ENCODE measurements around the gene TBXAS1.

DNA sequence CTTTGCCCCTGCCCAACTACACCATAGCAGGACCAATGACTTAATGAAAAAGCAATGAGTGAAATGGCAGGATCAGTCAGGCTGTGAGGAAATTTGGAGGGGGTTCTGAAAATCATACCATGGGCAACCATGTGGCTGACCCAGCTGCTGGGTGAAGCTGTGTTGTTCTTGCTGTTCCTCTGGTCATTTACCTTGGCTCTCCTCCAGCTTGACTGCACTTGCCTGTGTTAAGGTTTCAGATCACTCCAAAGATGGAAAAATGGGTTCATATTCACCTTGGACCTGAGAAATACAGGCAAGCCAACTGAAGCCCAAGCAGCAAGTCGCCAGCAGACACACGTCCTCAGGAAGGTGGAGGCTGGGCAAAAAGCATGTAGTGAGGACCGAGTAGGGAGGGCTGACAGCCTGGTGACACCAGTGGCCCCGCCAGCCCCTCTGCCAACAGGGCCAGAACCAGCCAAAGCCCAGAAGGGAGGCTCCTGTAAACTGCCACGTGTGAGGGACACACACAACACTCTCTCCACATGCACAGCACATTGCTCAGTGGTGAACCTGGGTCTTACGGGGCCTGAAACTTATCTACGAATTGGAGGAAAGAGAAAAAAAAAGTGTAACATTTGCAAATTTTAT is 193.6 kb downstream of the TBXAS1 start:
- TF ChIP-seq, protein P1, sequence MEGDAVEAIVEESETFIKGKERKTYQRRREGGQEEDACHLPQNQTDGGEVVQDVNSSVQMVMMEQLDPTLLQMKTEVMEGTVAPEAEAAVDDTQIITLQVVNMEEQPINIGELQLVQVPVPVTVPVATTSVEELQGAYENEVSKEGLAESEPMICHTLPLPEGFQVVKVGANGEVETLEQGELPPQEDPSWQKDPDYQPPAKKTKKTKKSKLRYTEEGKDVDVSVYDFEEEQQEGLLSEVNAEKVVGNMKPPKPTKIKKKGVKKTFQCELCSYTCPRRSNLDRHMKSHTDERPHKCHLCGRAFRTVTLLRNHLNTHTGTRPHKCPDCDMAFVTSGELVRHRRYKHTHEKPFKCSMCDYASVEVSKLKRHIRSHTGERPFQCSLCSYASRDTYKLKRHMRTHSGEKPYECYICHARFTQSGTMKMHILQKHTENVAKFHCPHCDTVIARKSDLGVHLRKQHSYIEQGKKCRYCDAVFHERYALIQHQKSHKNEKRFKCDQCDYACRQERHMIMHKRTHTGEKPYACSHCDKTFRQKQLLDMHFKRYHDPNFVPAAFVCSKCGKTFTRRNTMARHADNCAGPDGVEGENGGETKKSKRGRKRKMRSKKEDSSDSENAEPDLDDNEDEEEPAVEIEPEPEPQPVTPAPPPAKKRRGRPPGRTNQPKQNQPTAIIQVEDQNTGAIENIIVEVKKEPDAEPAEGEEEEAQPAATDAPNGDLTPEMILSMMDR (conservative IDR thresholded peaks at IDR 0.05; ENCODE audit: low read depth in 2 of 2) = no peak
- TF ChIP-seq, protein P2, sequence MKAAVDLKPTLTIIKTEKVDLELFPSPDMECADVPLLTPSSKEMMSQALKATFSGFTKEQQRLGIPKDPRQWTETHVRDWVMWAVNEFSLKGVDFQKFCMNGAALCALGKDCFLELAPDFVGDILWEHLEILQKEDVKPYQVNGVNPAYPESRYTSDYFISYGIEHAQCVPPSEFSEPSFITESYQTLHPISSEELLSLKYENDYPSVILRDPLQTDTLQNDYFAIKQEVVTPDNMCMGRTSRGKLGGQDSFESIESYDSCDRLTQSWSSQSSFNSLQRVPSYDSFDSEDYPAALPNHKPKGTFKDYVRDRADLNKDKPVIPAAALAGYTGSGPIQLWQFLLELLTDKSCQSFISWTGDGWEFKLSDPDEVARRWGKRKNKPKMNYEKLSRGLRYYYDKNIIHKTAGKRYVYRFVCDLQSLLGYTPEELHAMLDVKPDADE (IDR thresholded peaks at IDR 0.05) = no peak
- no peak for TF ChIP-seq EZH2 (IDR thresholded peaks at IDR 0.05; ENCODE audit: low read depth, unreplicated experiment)
- TF ChIP-seq ZNF331 (CRISPR knock-in tag; IDR thresholded peaks at IDR 0.05; ENCODE audit: low read depth) = no peak
- no peak for TF ChIP-seq JUNB (IDR thresholded peaks at IDR 0.05; ENCODE audit: unreplicated experiment)
- no peak for TF ChIP-seq POLR2AphosphoS5 (IDR thresholded peaks at IDR 0.05; ENCODE audit: low read depth)
- TF ChIP-seq CREB1 (CRISPR knock-in tag; IDR thresholded peaks at IDR 0.05; ENCODE audit: low read depth) = no peak
- TF ChIP-seq EZH2phosphoT487 (IDR thresholded peaks at IDR 0.05; ENCODE audit: unreplicated experiment) = no peak
- no peak for TF ChIP-seq ZNF114 (CRISPR knock-in tag; IDR thresholded peaks at IDR 0.05)
- TF ChIP-seq, protein P3, sequence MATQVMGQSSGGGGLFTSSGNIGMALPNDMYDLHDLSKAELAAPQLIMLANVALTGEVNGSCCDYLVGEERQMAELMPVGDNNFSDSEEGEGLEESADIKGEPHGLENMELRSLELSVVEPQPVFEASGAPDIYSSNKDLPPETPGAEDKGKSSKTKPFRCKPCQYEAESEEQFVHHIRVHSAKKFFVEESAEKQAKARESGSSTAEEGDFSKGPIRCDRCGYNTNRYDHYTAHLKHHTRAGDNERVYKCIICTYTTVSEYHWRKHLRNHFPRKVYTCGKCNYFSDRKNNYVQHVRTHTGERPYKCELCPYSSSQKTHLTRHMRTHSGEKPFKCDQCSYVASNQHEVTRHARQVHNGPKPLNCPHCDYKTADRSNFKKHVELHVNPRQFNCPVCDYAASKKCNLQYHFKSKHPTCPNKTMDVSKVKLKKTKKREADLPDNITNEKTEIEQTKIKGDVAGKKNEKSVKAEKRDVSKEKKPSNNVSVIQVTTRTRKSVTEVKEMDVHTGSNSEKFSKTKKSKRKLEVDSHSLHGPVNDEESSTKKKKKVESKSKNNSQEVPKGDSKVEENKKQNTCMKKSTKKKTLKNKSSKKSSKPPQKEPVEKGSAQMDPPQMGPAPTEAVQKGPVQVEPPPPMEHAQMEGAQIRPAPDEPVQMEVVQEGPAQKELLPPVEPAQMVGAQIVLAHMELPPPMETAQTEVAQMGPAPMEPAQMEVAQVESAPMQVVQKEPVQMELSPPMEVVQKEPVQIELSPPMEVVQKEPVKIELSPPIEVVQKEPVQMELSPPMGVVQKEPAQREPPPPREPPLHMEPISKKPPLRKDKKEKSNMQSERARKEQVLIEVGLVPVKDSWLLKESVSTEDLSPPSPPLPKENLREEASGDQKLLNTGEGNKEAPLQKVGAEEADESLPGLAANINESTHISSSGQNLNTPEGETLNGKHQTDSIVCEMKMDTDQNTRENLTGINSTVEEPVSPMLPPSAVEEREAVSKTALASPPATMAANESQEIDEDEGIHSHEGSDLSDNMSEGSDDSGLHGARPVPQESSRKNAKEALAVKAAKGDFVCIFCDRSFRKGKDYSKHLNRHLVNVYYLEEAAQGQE (IDR thresholded peaks at IDR 0.05; ENCODE audit: unreplicated experiment) = no peak
- TF ChIP-seq STAT1 (IDR thresholded peaks at IDR 0.05; ENCODE audit: unreplicated experiment) = no peak
- TF ChIP-seq NANOG (IDR thresholded peaks at IDR 0.05; ENCODE audit: borderline replicate concordance) = no peak
- TF ChIP-seq, protein P4, sequence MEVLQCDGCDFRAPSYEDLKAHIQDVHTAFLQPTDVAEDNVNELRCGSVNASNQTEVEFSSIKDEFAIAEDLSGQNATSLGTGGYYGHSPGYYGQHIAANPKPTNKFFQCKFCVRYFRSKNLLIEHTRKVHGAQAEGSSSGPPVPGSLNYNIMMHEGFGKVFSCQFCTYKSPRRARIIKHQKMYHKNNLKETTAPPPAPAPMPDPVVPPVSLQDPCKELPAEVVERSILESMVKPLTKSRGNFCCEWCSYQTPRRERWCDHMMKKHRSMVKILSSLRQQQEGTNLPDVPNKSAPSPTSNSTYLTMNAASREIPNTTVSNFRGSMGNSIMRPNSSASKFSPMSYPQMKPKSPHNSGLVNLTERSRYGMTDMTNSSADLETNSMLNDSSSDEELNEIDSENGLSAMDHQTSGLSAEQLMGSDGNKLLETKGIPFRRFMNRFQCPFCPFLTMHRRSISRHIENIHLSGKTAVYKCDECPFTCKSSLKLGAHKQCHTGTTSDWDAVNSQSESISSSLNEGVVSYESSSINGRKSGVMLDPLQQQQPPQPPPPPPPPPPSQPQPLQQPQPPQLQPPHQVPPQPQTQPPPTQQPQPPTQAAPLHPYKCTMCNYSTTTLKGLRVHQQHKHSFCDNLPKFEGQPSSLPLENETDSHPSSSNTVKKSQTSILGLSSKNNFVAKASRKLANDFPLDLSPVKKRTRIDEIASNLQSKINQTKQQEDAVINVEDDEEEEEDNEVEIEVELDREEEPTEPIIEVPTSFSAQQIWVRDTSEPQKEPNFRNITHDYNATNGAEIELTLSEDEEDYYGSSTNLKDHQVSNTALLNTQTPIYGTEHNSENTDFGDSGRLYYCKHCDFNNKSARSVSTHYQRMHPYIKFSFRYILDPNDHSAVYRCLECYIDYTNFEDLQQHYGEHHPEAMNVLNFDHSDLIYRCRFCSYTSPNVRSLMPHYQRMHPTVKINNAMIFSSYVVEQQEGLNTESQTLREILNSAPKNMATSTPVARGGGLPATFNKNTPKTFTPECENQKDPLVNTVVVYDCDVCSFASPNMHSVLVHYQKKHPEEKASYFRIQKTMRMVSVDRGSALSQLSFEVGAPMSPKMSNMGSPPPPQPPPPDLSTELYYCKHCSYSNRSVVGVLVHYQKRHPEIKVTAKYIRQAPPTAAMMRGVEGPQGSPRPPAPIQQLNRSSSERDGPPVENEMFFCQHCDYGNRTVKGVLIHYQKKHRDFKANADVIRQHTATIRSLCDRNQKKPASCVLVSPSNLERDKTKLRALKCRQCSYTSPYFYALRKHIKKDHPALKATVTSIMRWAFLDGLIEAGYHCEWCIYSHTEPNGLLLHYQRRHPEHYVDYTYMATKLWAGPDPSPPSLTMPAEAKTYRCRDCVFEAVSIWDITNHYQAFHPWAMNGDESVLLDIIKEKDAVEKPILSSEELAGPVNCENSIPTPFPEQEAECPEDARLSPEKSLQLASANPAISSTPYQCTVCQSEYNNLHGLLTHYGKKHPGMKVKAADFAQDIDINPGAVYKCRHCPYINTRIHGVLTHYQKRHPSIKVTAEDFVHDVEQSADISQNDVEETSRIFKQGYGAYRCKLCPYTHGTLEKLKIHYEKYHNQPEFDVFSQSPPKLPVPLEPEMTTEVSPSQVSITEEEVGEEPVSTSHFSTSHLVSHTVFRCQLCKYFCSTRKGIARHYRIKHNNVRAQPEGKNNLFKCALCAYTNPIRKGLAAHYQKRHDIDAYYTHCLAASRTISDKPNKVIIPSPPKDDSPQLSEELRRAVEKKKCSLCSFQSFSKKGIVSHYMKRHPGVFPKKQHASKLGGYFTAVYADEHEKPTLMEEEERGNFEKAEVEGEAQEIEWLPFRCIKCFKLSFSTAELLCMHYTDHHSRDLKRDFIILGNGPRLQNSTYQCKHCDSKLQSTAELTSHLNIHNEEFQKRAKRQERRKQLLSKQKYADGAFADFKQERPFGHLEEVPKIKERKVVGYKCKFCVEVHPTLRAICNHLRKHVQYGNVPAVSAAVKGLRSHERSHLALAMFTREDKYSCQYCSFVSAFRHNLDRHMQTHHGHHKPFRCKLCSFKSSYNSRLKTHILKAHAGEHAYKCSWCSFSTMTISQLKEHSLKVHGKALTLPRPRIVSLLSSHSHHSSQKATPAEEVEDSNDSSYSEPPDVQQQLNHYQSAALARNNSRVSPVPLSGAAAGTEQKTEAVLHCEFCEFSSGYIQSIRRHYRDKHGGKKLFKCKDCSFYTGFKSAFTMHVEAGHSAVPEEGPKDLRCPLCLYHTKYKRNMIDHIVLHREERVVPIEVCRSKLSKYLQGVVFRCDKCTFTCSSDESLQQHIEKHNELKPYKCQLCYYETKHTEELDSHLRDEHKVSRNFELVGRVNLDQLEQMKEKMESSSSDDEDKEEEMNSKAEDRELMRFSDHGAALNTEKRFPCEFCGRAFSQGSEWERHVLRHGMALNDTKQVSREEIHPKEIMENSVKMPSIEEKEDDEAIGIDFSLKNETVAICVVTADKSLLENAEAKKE (CRISPR knock-in tag; IDR thresholded peaks at IDR 0.05) = no peak
